NT2/D1 (cell line): ENCODE data around the gene PRKN.

ENCODE experiments used
- DNase-seq: peaks from one replicate; pipeline ENCODE4 v3.0.0-alpha.2; 2011; ENCODE audit warnings: low read depth, low spot score
- H3K27me3 ChIP-seq: 2 replicates; pipeline ENCODE4 v1.6.0; 2011; ENCODE audit warnings: mild to moderate bottlenecking; ENCODE audit not compliant: insufficient read length, insufficient read depth
- H3K36me3 ChIP-seq: 2 replicates; pipeline ENCODE4 v1.6.1; 2011; ENCODE audit warnings: mild to moderate bottlenecking, low read length, mixed read lengths; ENCODE audit not compliant: insufficient read depth, insufficient read length
- H3K4me1 ChIP-seq: 2 replicates; pipeline ENCODE4 v1.5.1; 2011; ENCODE audit not compliant: insufficient read depth, insufficient read length
- H3K4me3 ChIP-seq: 2 replicates; pipeline ENCODE4 v1.5.1; 2011; ENCODE audit warnings: low read depth; ENCODE audit not compliant: insufficient read length
- H3K9ac ChIP-seq: 2 replicates; pipeline ENCODE4 v1.6.0; 2011; ENCODE audit warnings: low read depth; ENCODE audit not compliant: insufficient read length
- H3K9me3 ChIP-seq: 2 replicates; pipeline ENCODE4 v1.5.1; 2011; ENCODE audit warnings: mild to moderate bottlenecking, low read length; ENCODE audit not compliant: insufficient read depth
- SUZ12 ChIP-seq: IDR thresholded peaks from 2 replicates; pipeline ENCODE4 v1.6.1; 2011; ENCODE audit not compliant: insufficient read length, insufficient read depth; ENCODE audit errors: extremely low read depth
- YY1 ChIP-seq: IDR thresholded peaks from 2 replicates; pipeline ENCODE4 v1.6.1; 2011; ENCODE audit not compliant: insufficient read length, insufficient read depth
- ZNF274 ChIP-seq: IDR thresholded peaks from 2 replicates; pipeline ENCODE4 v1.6.1; 2011; ENCODE audit warnings: mild to moderate bottlenecking, low read depth, low read length

PRKN gene

GRCh38 chr6:162711376-162711775, 16.2 kb downstream of the PRKN start:
- no peak for DNase-seq
- Histone ChIP-seq H3K9me3 (no peaks in the 10 kb centered on the region), H3K36me3 (no peaks in the 10 kb centered on the region), H3K9ac (no peak overlapping the region), H3K4me3 (no peak overlapping the region), H3K4me1 (no peaks in the 10 kb centered on the region), H3K27me3 (no peaks in the 10 kb centered on the region)
- no peak for TF ChIP-seq YY1
- no peak for TF ChIP-seq ZNF274
- no peak for TF ChIP-seq SUZ12

- Histone ChIP-seq H3K36me3 (no peaks in the 10 kb centered on the region), H3K9me3 (no peaks in the 10 kb centered on the region), H3K9ac (no peak overlapping the region), H3K4me3 (no peak overlapping the region), H3K4me1 (no peaks in the 10 kb centered on the region), H3K27me3 (no peaks in the 10 kb centered on the region)
- TF ChIP-seq SUZ12: no peak
- TF ChIP-seq YY1: no peak
- TF ChIP-seq ZNF274: no peak
- no peak for DNase-seq
Observed at GRCh38 chr6:162710936-162711335, 16.6 kb downstream of the PRKN start.

- Histone ChIP-seq H3K9me3 (no peaks in the 10 kb centered on the region), H3K4me1 (no peaks in the 10 kb centered on the region), H3K27me3 (no peaks in the 10 kb centered on the region), H3K9ac (no peak overlapping the region), H3K4me3 (no peak overlapping the region), H3K36me3 (no peaks in the 10 kb centered on the region)
- TF ChIP-seq ZNF274: no peak
- no peak for TF ChIP-seq YY1
- TF ChIP-seq SUZ12: no peak
- DNase-seq: no peak
Observed at GRCh38 chr6:162710419-162710818, 17.1 kb downstream of the PRKN start.

- Histone ChIP-seq H3K9ac (no peak overlapping the region), H3K27me3 (no peaks in the 10 kb centered on the region), H3K9me3 (no peaks in the 10 kb centered on the region), H3K4me3 (no peak overlapping the region), H3K36me3 (no peaks in the 10 kb centered on the region), H3K4me1 (no peaks in the 10 kb centered on the region)
- no peak for DNase-seq
- TF ChIP-seq ZNF274: no peak
- TF ChIP-seq YY1: no peak
- no peak for TF ChIP-seq SUZ12
Observed at GRCh38 chr6:162709431-162709830, 18.1 kb downstream of the PRKN start.

GRCh38 chr6:162708971-162709370, 18.6 kb downstream of the PRKN start:
- no peak for DNase-seq
- Histone ChIP-seq H3K4me3 (no peak overlapping the region), H3K27me3 (no peaks in the 10 kb centered on the region), H3K9me3 (no peaks in the 10 kb centered on the region), H3K4me1 (no peaks in the 10 kb centered on the region), H3K9ac (no peak overlapping the region), H3K36me3 (no peaks in the 10 kb centered on the region)
- TF ChIP-seq ZNF274 (no peak), YY1 (no peak)

- Histone ChIP-seq H3K9ac (no peak overlapping the region), H3K4me3 (no peak overlapping the region), H3K4me1 (no peaks in the 10 kb centered on the region), H3K36me3 (no peaks in the 10 kb centered on the region), H3K9me3 (no peaks in the 10 kb centered on the region), H3K27me3 (no peaks in the 10 kb centered on the region)
- no peak for DNase-seq
- TF ChIP-seq ZNF274: no peak
- no peak for TF ChIP-seq YY1
- TF ChIP-seq SUZ12: no peak
Observed at GRCh38 chr6:162706232-162706631, 21.3 kb downstream of the PRKN start.

- Histone ChIP-seq H3K27me3 (no peaks in the 10 kb centered on the region), H3K4me1 (no peaks in the 10 kb centered on the region), H3K36me3 (no peaks in the 10 kb centered on the region), H3K4me3 (no peak overlapping the region), H3K9me3 (no peaks in the 10 kb centered on the region), H3K9ac (no peak overlapping the region)
- DNase-seq: no peak
- no peak for TF ChIP-seq SUZ12
- TF ChIP-seq ZNF274: no peak
- no peak for TF ChIP-seq YY1
Observed at GRCh38 chr6:162705736-162706135, 21.8 kb downstream of the PRKN start.

- Histone ChIP-seq H3K9ac (no peak overlapping the region), H3K9me3 (no peaks in the 10 kb centered on the region), H3K27me3 (no peaks in the 10 kb centered on the region), H3K36me3 (no peaks in the 10 kb centered on the region), H3K4me1 (no peaks in the 10 kb centered on the region), H3K4me3 (no peak overlapping the region)
- TF ChIP-seq ZNF274: no peak
- TF ChIP-seq SUZ12: no peak
- no peak for TF ChIP-seq YY1
- no peak for DNase-seq
Observed at GRCh38 chr6:162704001-162704400, 23.6 kb downstream of the PRKN start.
